K562 (cell line): Measurements from ENCODE around the gene TMEM273.

ENCODE experiments used
- ARID4B ChIP-seq: sonication (generic); formaldehyde crosslinking; IDR thresholded peaks from 2 replicates; pipeline ENCODE4 v1.8.0; 2022; ENCODE audit warnings: mild to moderate bottlenecking, missing genetic modification reagents
- CHAMP1 ChIP-seq: fragments of 450-650 bp; IDR thresholded peaks from 2 replicates; pipeline ENCODE4 v1.6.1; 2016; ENCODE audit warnings: mild to moderate bottlenecking
- CTCF ChIP-seq, 3 experiments: IDR thresholded peaks in 2 of 3; conservative IDR thresholded peaks in 1 of 3; 2 replicates each; pipeline ENCODE4 v1.5.1; 2011 to 2012; ENCODE audit warnings: low read length in 3 of 3, mild to moderate bottlenecking in 3 of 3, control low read depth in 2 of 3, improper control_type of control experiment in 1 of 3, inconsistent platforms in 1 of 3, low read depth in 1 of 3, mixed read lengths in 1 of 3, moderate library complexity in 1 of 3; ENCODE audit not compliant: insufficient read depth in 2 of 3
- MNT ChIP-seq, 2 experiments: fragments of 450-650 bp; conservative IDR thresholded peaks; 2 replicates each; pipeline ENCODE4 v1.6.1; 2017; ENCODE audit warnings: mild to moderate bottlenecking in 2 of 2, moderate library complexity in 2 of 2
- RFX5 ChIP-seq: IDR thresholded peaks from 2 replicates; pipeline ENCODE4 v1.6.1; 2011; ENCODE audit warnings: low read depth, mild to moderate bottlenecking, improper control_type of control experiment, low read length
- SAP30 ChIP-seq: fragments of 200-600 bp; sonication (generic); IDR thresholded peaks from 2 replicates; pipeline ENCODE4 v1.6.1; 2012; ENCODE audit warnings: borderline replicate concordance, low read depth, mild to moderate bottlenecking, moderate library complexity, low read length, control low read depth, inconsistent platforms; ENCODE audit not compliant: insufficient read depth, poor library complexity, severe bottlenecking
- SIN3A ChIP-seq, 2 experiments: fragments of 150-350 bp in 1 of 2; IDR thresholded peaks; 2 replicates each; pipeline ENCODE4 v1.6.1; 2011 to 2016; ENCODE audit warnings: borderline replicate concordance in 2 of 2, low read depth in 2 of 2, low read length in 2 of 2, mild to moderate bottlenecking in 2 of 2, moderate library complexity in 2 of 2; ENCODE audit not compliant: control insufficient read depth in 1 of 2
- TBP ChIP-seq: optimal IDR thresholded peaks from 2 replicates; pipeline ENCODE3; 2011; ENCODE audit warnings: low read depth, low read length, improper control_type of control experiment
- TGIF2 ChIP-seq: sonication (generic); formaldehyde crosslinking; IDR thresholded peaks from 2 replicates; pipeline ENCODE4 v1.8.1; 2022; ENCODE audit warnings: mild to moderate bottlenecking, missing genetic modification reagents, moderate library complexity
- ZNF274 ChIP-seq: IDR thresholded peaks from 2 replicates; pipeline ENCODE4 v1.6.1; 2011; ENCODE audit warnings: low read depth, mild to moderate bottlenecking, low read length, moderate library complexity, borderline replicate concordance

- no peak for TF ChIP-seq MNT (conservative IDR thresholded peaks at IDR 0.05)
- no peak for TF ChIP-seq CTCF (IDR thresholded peaks at IDR 0.05 in 2 of 3, conservative IDR thresholded peaks at IDR 0.05 in 1 of 3; ENCODE audit: insufficient read depth in 2 of 3, low read depth in 1 of 3, low read length in 3 of 3)
- no peak for TF ChIP-seq TBP
- TF ChIP-seq TGIF2 = no peak
- TF ChIP-seq SAP30 = no peak
- no peak for TF ChIP-seq ARID4B
- TF ChIP-seq RFX5 = no peak
- no peak for TF ChIP-seq ZNF274
- TF ChIP-seq SIN3A (IDR thresholded peaks at IDR 0.05; ENCODE audit: borderline replicate concordance in 2 of 2, control insufficient read depth in 1 of 2, low read depth in 2 of 2, low read length in 2 of 2) = no peak
- TF ChIP-seq CHAMP1 = no peak
Observed at GRCh38 chr10:49106451-49106850, 81.7 kb downstream of the TMEM273 start.
